RKO (cell line): Measurements from ENCODE around the gene MLXIPL.

ENCODE experiments used
- DNase-seq: peaks from one replicate; pipeline ENCODE4 v3.0.0-alpha.2; 2016; ENCODE audit warnings: low spot score

The MLXIPL gene

DNA sequence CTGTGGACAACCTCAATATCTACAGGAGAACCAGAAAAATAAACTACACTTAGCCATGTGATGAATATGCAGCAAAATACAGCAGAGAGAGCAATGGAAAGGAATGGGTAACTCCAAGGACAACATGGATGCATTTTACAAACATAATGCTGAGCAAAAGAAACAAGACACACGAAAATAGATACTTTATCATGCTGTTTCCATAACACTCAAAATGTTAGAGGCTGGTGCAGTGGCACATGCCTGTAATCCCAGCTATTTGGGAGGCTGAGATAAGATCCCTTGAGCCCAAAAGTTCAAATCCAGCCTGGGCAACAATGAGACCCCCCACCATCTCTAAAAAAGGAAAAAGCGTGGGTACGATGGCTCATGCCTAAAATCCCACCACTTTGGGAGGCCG is 75.1 kb downstream of the MLXIPL start:
- DNase-seq = no peak

GRCh38 chr7:73547841-73548240 is 76.5 kb downstream of the MLXIPL start:
- DNase-seq = no peak

DNA sequence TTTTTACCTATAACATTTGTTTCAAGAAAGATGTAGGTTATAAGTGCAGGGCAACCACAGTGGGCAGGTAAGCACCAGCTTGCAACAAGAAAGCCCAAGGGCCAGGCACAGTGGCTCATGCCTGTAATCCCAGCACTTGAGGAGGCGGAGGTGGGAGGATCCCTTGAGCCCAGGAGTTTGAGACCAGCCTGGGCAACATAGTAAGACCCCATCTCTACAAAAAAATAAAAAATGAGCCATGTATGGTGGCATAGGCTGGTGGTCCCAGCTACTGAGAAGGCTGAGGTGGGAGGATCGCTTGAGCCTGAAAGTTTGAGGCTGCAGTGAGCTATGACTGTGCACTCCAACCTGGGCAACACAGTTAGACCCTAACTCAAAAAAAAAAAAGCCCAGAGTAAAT is 79.6 kb downstream of the MLXIPL start:
- DNase-seq = no peak
